IMR-90 (cell line): Measurements from ENCODE around the gene CD44. TPM values are rescaled to one million over a fixed set of nuclear protein-coding genes. Genes with fewer than 3 reads are reported as not detected.
A peak's percentile ranks its signal among the peaks of the same experiment; 100 is the strongest.

ENCODE experiments used
- ATAC-seq: fragments of 200-7000 bp; cut with Tn5 transposase; 2 replicates; pipeline ENCODE4 v1.9.1; 2020; ENCODE audit warnings: low read depth, mild to moderate bottlenecking, moderate library complexity
- BruUV-seq: library from RNA; stranded (reverse); fragments of 400-500 nt; replicated peaks from 2 replicates; lab custom pipeline; 2021; lab: Mats Ljungman, UMichigan
- CTCF ChIA-PET: fragments of 300-600 bp; formaldehyde crosslinking; extraction: SDS; loops from one replicate; lab custom pipeline; 2021; ENCODE audit warnings: antibody characterized with exemption; lab: Yijun Ruan, JAX
- POLR2A ChIA-PET: fragments of 300-600 bp; sonication (Branson Sonifier 250); formaldehyde crosslinking; loops from one replicate; lab custom pipeline; 2022; ENCODE audit warnings: antibody characterized with exemption; ENCODE audit not compliant: unreplicated experiment; lab: Charles Lee
- DNase-seq: peaks from one replicate; pipeline ENCODE4 v3.0.0; 2013
- H2AFZ ChIP-seq: replicated peaks from 2 replicates; pipeline ENCODE3; 2013; ENCODE audit warnings: low read length, mild to moderate bottlenecking; ENCODE audit not compliant: poor library complexity
- H2AK5ac ChIP-seq: 2 replicates; pipeline ENCODE4 v1.6.1; 2013; ENCODE audit warnings: low read depth, low read length, inconsistent platforms
- H2AK9ac ChIP-seq: replicated peaks from 2 replicates; pipeline ENCODE3; 2013; ENCODE audit warnings: mild to moderate bottlenecking, low read depth, low read length, moderate library complexity; ENCODE audit not compliant: poor library complexity
- H2BK120ac ChIP-seq: 2 replicates; pipeline ENCODE4 v1.6.1; 2013; ENCODE audit warnings: low read depth, low read length, inconsistent platforms
- H2BK15ac ChIP-seq: 3 replicates; pipeline ENCODE4 v1.6.1; 2013; ENCODE audit warnings: low read depth, low read length, inconsistent platforms
- H2BK20ac ChIP-seq: 2 replicates; pipeline ENCODE4 v1.6.1; 2013; ENCODE audit warnings: low read depth, mild to moderate bottlenecking, inconsistent platforms, low read length, moderate library complexity
- H2BK5ac ChIP-seq: 2 replicates; pipeline ENCODE4 v1.6.1; 2013; ENCODE audit warnings: mild to moderate bottlenecking, low read depth, low read length, inconsistent platforms; ENCODE audit not compliant: poor library complexity, severe bottlenecking
- H3K14ac ChIP-seq: replicated peaks from 2 replicates; pipeline ENCODE4 v1.6.1; 2013; ENCODE audit warnings: low read depth, low read length, inconsistent platforms
- H3K18ac ChIP-seq: 2 replicates; pipeline ENCODE4 v1.6.1; 2013; ENCODE audit warnings: low read depth, low read length, control low read depth
- H3K23ac ChIP-seq: 2 replicates; pipeline ENCODE4 v1.6.1; 2013; ENCODE audit warnings: low read depth, low read length, inconsistent platforms
- H3K27ac ChIP-seq: 2 replicates; pipeline ENCODE4 v1.5.1; 2013; ENCODE audit warnings: mild to moderate bottlenecking, control low read depth, low read length; ENCODE audit not compliant: insufficient read depth
- H3K27me3 ChIP-seq: 2 replicates; pipeline ENCODE4 v1.6.1; 2013; ENCODE audit warnings: low read length; ENCODE audit not compliant: control insufficient read depth, insufficient read depth
- H3K36me3 ChIP-seq: 2 replicates; pipeline ENCODE4 v1.6.1; 2013; ENCODE audit warnings: low read length, mixed read lengths; ENCODE audit not compliant: control insufficient read depth, insufficient read depth
- H3K4ac ChIP-seq: 2 replicates; pipeline ENCODE4 v1.6.1; 2013; ENCODE audit warnings: low read depth, low read length, inconsistent platforms
- H3K4me1 ChIP-seq: 2 replicates; pipeline ENCODE4 v1.6.1; 2013; ENCODE audit warnings: low read length, mixed read lengths; ENCODE audit not compliant: control insufficient read depth, insufficient read depth
- H3K4me2 ChIP-seq: 2 replicates; pipeline ENCODE4 v1.6.1; 2013; ENCODE audit warnings: low read depth, mild to moderate bottlenecking, control low read depth, low read length, moderate library complexity
- H3K4me3 ChIP-seq: 2 replicates; pipeline ENCODE4 v1.5.1; 2013; ENCODE audit warnings: low read depth, mild to moderate bottlenecking, control low read depth, low read length, moderate library complexity; ENCODE audit not compliant: insufficient read depth
- H3K56ac ChIP-seq: 2 replicates; pipeline ENCODE4 v1.6.1; 2013; ENCODE audit warnings: low read length, inconsistent platforms; ENCODE audit not compliant: insufficient read depth; ENCODE audit errors: extremely low read depth
- H3K79me1 ChIP-seq, 2 experiments: 2 replicates each; pipeline ENCODE4 v1.6.1; 2013; ENCODE audit warnings: low read length in 2 of 2, inconsistent platforms in 1 of 2, low read depth in 1 of 2
- H3K9ac ChIP-seq: 2 replicates; pipeline ENCODE4 v1.6.1; 2013; ENCODE audit warnings: low read depth, low read length, control low read depth
- H3K9me1 ChIP-seq: 2 replicates; pipeline ENCODE4 v1.6.1; 2013; ENCODE audit warnings: low read length, inconsistent platforms; ENCODE audit not compliant: insufficient read depth
- H3K9me3 ChIP-seq: 2 replicates; pipeline ENCODE4 v1.6.1; 2013; ENCODE audit warnings: low read length; ENCODE audit not compliant: control insufficient read depth, insufficient read depth
- H4K20me1 ChIP-seq: 2 replicates; pipeline ENCODE4 v1.6.1; 2013; ENCODE audit warnings: low read length, inconsistent platforms; ENCODE audit not compliant: insufficient read depth
- H4K5ac ChIP-seq: 2 replicates; pipeline ENCODE4 v1.6.1; 2013; ENCODE audit warnings: mild to moderate bottlenecking, low read depth, low read length, control low read depth
- H4K8ac ChIP-seq, 2 experiments: 2 replicates each; pipeline ENCODE4 v1.6.1; 2013; ENCODE audit warnings: low read depth in 2 of 2, low read length in 2 of 2, control low read depth in 1 of 2, inconsistent platforms in 1 of 2
- H4K91ac ChIP-seq: 2 replicates; pipeline ENCODE4 v1.6.1; 2013; ENCODE audit warnings: low read depth, low read length, inconsistent platforms; ENCODE audit not compliant: insufficient read depth
- BHLHE40 ChIP-seq: fragments of 150-350 bp; IDR thresholded peaks from 2 replicates; pipeline ENCODE4 v1.6.1; 2016; ENCODE audit warnings: mild to moderate bottlenecking, low read depth, low read length
- CEBPB ChIP-seq: IDR thresholded peaks from 2 replicates; pipeline ENCODE4 v1.6.1; 2012; ENCODE audit warnings: low read depth, low read length, improper control_type of control experiment
- CHD1 ChIP-seq: IDR thresholded peaks from 2 replicates; pipeline ENCODE4 v1.6.1; 2012; ENCODE audit warnings: low read depth, low read length, improper control_type of control experiment
- CTCF ChIP-seq: conservative IDR thresholded peaks from 2 replicates; pipeline ENCODE4 v1.5.1; 2012; ENCODE audit warnings: mild to moderate bottlenecking, low read depth, low read length, improper control_type of control experiment
- FOS ChIP-seq: fragments of 150-350 bp; IDR thresholded peaks from 2 replicates; pipeline ENCODE4 v1.6.1; 2016; ENCODE audit warnings: low read depth, low read length
- MAFK ChIP-seq: IDR thresholded peaks from 2 replicates; pipeline ENCODE4 v1.6.1; 2012; ENCODE audit warnings: low read depth, low read length, improper control_type of control experiment
- MAZ ChIP-seq: IDR thresholded peaks from 2 replicates; pipeline ENCODE4 v1.6.1; 2012; ENCODE audit warnings: low read depth, mild to moderate bottlenecking, low read length, improper control_type of control experiment, moderate library complexity, borderline replicate concordance
- MXI1 ChIP-seq: IDR thresholded peaks from 2 replicates; pipeline ENCODE4 v1.6.1; 2012; ENCODE audit warnings: low read depth, mild to moderate bottlenecking, low read length, moderate library complexity, borderline replicate concordance
- NFE2L2 ChIP-seq: fragments of 150-350 bp; IDR thresholded peaks from 2 replicates; pipeline ENCODE4 v1.6.1; 2016; ENCODE audit warnings: low read depth, mild to moderate bottlenecking, low read length
- POLR2A ChIP-seq: IDR thresholded peaks from 2 replicates; pipeline ENCODE4 v1.6.1; 2012; ENCODE audit warnings: mild to moderate bottlenecking, low read depth, low read length
- RAD21 ChIP-seq: IDR thresholded peaks from 2 replicates; pipeline ENCODE4 v1.6.1; 2012; ENCODE audit warnings: low read length, improper control_type of control experiment
- RCOR1 ChIP-seq: IDR thresholded peaks from 2 replicates; pipeline ENCODE4 v1.6.1; 2012; ENCODE audit warnings: mild to moderate bottlenecking, low read length, improper control_type of control experiment; ENCODE audit not compliant: insufficient replicate concordance
- RFX5 ChIP-seq: IDR thresholded peaks from 2 replicates; pipeline ENCODE4 v1.8.0; 2012; ENCODE audit warnings: low read depth, mild to moderate bottlenecking, low read length, moderate library complexity
- SMC3 ChIP-seq: fragments of 150-350 bp; IDR thresholded peaks from 2 replicates; pipeline ENCODE4 v1.6.1; 2016; ENCODE audit warnings: low read depth, mild to moderate bottlenecking, antibody characterized with exemption, low read length, moderate library complexity
- WGBS, 2 experiments: methylation state at CpG; one replicate each; pipeline versions ENCODE4 v1.1.5 to v1.1.7; 2013; ENCODE audit warnings: missing lambda C conversion rate in 2 of 2; ENCODE audit not compliant: insufficient read length in 1 of 2; ENCODE audit errors: extremely low coverage in 2 of 2; 5-methylcytosine and 5-hydroxymethylcytosine counted together
- dilution Hi-C: fragments of 300-500 bp; cut with HindIII; formaldehyde crosslinking; loops from one replicate; pipeline ENCODE4 v1.14.3; 2018; ENCODE audit warnings: low sequenced_read_pairs; ENCODE audit not compliant: unreplicated experiment
- in situ Hi-C: fragments of 300-500 bp; cut with MboI; formaldehyde crosslinking; loops from 3 replicates; pipeline ENCODE4 v1.14.3; 2019; ENCODE audit warnings: low sequenced_read_pairs, inconsistent platforms, mixed read lengths
- intact Hi-C: fragments of 100-400 bp; cut with micrococcal nuclease; formaldehyde crosslinking; loops from 2 replicates; pipeline ENCODE4 v1.10.0; 2022
- polyA plus RNA-seq, 3 experiments: library from polyadenylated mRNA; depleted of rRNA; stranded (reverse); fragments of >200 nt; gene quantifications; 2 replicates each; pipeline ENCODE4 v1.2.3, GENCODE V29; 2012; ENCODE audit warnings: low replicate concordance in 1 of 3
- total RNA-seq: library from RNA; depleted of rRNA; stranded (reverse); fragments of >200 nt; gene quantifications from 2 replicates; pipeline ENCODE4 v1.2.3, GENCODE V29; 2012
- TF ChIP-seq, protein P1 (sequence below): fragments of 150-350 bp; IDR thresholded peaks from 2 replicates; pipeline ENCODE4 v1.6.1; 2016; ENCODE audit warnings: low read depth, mild to moderate bottlenecking, low read length, moderate library complexity, borderline replicate concordance
- TF ChIP-seq, protein P2 (sequence below): fragments of 150-350 bp; IDR thresholded peaks from 2 replicates; pipeline ENCODE4 v1.6.1; 2017; ENCODE audit warnings: mild to moderate bottlenecking, antibody characterized with exemption, low read length, low read depth

CD44 gene
- total and polyA plus RNA-seq, 2 of the 4 experiments (the other 2 are of a cell fraction) = 357 to 947 TPM

DNA sequence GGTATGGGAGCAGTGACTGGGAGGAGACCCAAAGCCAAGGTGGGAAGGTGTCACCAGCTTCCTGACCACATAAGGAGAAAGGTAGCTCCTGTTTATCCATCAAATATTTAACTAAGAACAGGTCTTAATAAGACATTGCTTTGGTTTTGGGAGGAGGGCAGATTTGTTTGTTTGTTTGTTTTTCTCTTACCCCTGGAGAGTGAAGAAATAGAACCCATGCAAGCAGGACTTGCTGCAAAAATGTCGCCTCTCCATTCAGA is 26.2 kb upstream of the CD44 start:
- ATAC-seq (no peak), DNase-seq (no peak)
- Histone ChIP-seq H2AK5ac (peak overlapping the region; percentile 92), H2AK9ac (no peak overlapping the region), H3K27ac (no peak overlapping the region), H2AFZ (no peak overlapping the region), H3K56ac (no peak overlapping the region), H3K27me3 (no peaks in the 10 kb centered on the region), H3K9me3 (no peaks in the 10 kb centered on the region), H4K5ac (no peak overlapping the region), H3K4me1 (peaks cover 21% of the 10 kb centered on the region), H2BK20ac (no peak overlapping the region), H2BK15ac (peak overlapping the region; percentile 48; the same call in 1 of the 3 replicates), H2BK120ac (no peak overlapping the region), H4K20me1 (peaks cover 4% of the 10 kb centered on the region; the same call in 1 of the 2 replicates), H3K4me2 (no peak overlapping the region), H3K9me1 (peaks cover 16% of the 10 kb centered on the region), H3K18ac (0 out of 2 replicates have a peak overlapping the region, but pooled peaks have one; percentile 5), H3K4ac (peak overlapping the region; percentile 40; the same call in 1 of the 2 replicates), H4K8ac (no peak overlapping the region), H3K14ac (no peak overlapping the region; the same call in 1 of the 2 replicates), H3K23ac (no peak overlapping the region), H3K9ac (no peak overlapping the region), H3K4me3 (no peak overlapping the region), H3K79me1 (peaks cover 0 to 8% of the 10 kb centered on the region in 2 experiments; a peak in 1 of 4 replicates), H2BK5ac (no peak overlapping the region), H3K36me3 (no peaks in the 10 kb centered on the region), H4K91ac (no peak overlapping the region)
- POLR2A ChIA-PET = no interaction called here
- TF ChIP-seq MAZ (no peak), MXI1 (no peak), BHLHE40 (no peak), RCOR1 (no peak), SMC3 (no peak), CHD1 (no peak), RFX5 (no peak), CTCF (no peak), NFE2L2 (no peak), CEBPB (no peak), FOS (no peak), POLR2A (no peak), MAFK (no peak), RAD21 (no peak)
- TF ChIP-seq, protein P1, sequence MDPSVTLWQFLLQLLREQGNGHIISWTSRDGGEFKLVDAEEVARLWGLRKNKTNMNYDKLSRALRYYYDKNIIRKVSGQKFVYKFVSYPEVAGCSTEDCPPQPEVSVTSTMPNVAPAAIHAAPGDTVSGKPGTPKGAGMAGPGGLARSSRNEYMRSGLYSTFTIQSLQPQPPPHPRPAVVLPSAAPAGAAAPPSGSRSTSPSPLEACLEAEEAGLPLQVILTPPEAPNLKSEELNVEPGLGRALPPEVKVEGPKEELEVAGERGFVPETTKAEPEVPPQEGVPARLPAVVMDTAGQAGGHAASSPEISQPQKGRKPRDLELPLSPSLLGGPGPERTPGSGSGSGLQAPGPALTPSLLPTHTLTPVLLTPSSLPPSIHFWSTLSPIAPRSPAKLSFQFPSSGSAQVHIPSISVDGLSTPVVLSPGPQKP = no peak
- TF ChIP-seq, protein P2, sequence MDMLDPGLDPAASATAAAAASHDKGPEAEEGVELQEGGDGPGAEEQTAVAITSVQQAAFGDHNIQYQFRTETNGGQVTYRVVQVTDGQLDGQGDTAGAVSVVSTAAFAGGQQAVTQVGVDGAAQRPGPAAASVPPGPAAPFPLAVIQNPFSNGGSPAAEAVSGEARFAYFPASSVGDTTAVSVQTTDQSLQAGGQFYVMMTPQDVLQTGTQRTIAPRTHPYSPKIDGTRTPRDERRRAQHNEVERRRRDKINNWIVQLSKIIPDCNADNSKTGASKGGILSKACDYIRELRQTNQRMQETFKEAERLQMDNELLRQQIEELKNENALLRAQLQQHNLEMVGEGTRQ = no peak
- CTCF ChIA-PET = no interaction called here
- BruUV-seq = no TSS peak
- in situ Hi-C loops (no loop called here), intact Hi-C loops (no loop called here), dilution Hi-C loops (no loop called here)
- WGBS, 2 experiments = no CpG with 5 or more reads among the region's 1 CpG
